Measurements from ENCODE around the gene RAB3IL1.

Gene RAB3IL1

DNA sequence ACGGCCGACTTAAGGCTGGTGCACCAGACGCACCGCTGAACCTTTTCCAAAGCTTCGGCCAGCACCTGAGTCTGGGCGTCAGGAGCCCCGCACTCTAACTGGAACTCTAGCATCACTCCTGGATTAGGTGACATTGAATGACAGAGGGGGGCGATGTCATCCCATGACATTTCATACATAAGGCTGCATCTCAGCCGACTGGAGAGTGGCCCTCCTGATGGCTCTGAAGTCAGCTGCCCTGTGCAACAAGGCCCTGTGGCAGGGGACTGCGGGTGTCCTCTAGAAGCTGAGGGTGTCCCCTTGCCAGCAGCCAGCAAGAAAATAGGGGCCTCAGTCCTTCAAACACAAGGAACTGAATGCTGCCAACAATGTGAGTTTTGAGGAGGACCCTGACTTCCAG is 16.0 kb downstream of the RAB3IL1 start:
- DNase-seq: no peak

DNA sequence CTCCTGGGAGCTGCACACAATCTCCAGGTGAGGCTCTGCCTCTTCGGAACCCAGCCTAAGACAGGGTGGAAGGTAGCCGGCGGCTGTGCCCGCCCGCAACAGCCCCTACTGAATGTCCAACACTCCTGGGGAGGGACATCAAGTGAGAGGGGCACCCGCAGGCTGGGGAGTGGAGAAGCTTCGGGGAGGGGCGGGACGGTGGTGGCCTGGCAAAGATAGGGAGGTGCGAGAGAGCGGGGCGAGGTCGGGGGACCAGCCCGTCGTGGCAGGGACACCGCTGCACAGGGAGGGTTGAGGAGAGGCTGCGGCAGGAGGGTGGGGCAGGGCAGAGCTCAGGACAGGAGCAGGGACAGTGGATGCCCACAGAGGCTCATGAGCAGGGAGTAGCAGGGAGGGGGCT is 17.1 kb downstream of the RAB3IL1 start:
- no peak for DNase-seq

DNA sequence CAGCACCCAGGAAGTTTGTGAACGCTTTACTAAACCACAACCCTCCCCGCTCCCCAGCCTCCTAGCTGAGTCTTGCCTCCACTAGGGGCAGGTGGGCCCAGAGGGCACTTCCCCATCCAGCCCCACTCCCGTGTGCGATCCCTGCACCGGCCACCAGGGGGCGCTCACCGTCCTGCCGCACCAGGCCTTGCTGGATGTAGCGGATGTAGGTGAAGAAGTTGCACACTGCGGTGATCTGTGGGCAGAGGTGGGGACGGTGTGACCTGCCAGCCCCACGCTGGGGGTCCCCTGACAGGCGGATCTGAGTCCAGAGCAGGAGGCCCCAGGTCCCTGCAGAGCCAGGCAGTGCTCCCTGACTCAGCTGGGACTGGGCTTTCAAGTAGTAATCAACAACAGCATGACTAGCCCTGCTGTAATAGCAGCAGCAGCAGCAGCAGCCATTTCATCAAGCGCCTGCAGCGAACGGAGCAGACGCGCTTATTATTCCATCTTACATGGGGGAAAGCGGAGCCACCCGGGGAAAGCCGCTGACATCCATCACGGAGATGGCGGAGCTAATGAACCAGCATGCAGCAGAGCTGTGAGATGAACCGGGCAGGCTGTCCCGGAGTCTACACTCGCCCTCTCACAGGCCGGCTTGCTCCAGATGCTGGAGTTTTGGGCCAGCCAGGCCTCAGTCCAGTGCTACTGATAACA is 18.1 kb downstream of the RAB3IL1 start:
- DNase-seq: no peak

DNA sequence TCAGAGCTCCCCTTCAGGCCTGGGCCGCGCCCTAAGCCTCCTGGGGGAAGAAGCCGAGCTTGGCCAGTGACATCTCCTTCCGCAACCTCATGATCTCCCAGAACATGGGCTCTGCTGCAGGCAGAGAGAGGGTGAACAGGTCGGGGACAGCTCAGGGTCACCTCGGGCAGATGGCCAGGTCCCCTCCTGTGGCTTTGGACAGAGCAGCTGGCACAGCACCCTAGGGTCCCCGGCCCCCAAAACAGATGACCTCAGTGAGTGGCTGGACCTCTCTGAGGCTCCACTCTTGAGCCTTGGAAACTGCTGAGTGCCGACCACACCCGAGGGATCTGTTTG is 19.2 kb downstream of the RAB3IL1 start:
- DNase-seq: no peak

DNA sequence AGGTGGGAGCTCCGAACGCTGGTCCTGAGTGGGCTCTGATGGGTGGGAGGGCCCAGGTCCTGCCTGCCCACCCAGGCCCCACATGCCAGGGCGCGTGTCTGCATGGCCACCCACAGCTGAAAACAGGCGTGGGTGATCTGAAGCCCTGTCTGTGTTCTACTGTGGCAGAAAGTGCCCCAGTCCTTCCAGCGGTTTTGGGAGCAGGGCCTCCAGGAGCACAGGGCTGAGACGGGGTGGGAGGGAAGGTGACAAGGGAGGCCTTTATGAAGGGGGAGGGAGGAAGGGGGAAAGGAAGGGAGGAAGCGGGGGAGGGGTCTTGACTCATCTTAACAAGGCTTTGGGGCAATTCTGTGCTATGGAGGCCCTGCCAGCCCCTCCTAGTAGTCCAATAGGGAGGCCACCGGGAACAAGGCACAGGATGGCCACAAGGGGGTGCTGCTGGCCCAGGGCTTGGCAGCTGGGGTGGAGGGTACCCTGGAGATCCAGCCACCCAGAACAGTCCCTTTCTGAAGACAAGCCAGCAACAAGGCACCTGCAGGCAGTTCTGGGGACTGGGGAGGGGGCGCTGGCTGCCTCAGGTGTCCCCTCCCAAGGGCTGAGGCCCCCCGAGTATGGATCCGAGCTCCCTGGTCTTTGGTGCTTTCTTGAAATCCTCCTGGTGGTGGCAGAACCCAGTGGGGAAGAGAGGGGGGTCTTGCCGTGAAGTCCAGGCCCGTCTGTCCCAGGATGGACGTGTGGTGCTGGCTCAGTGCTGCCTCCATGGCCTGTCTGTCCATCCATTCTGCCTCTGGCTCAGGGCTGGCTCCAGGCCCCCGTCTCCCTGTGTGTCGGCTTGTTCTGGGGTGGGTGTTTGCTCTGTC is 19.7 kb downstream of the RAB3IL1 start:
- DNase-seq: no peak

DNA sequence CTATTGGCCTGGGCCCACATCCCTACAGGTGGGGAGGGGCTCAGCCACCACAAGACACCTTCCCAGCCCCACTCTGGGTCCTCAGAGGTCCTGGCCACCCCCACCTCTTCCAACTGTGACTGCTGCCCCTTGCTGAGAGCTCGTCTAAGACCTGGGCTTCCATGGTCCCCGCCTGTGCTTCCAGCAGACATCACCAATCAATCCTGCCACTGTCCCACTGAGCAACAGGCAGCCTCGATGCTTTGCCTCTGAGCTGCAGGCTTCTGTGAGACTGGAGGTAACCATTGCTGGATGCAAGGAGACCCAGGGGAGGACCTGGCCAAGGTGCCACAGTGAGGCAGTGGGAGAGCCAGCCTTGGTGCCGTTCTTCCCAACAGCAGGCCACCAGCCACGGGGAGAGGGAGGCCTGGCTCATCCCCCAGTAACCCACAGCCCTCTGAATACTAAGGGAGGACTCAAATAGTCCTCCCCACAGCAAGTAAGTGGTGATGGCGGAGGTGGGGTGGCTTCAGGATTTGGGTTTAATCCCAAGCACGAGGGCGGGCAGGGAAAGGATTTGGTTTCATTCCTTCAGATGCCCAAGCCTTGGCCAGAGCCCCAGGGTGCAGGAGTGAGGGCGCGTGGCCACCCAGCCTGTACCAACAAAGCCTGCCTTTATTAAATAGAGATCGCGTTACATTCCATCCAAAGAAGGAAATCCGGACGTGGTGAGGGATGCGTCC is 20.5 kb downstream of the RAB3IL1 start:
- no peak for DNase-seq

DNA sequence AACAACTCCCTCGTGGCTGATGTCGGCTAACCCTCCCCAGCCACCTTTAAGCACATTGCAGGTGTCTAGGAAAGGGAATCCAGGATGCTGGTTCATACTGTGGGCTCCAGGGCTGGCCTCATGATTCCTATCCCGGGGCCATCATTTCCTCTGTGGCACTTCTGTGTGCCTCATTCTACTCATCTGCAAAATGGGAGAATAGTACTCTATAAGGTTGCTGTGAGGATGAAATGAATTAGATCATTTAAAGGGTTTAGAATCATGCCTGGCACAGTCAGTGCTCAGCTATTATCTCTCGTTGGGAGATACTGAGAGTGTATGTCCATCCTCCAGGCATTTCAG is 21.7 kb downstream of the RAB3IL1 start:
- no peak for DNase-seq

DNA sequence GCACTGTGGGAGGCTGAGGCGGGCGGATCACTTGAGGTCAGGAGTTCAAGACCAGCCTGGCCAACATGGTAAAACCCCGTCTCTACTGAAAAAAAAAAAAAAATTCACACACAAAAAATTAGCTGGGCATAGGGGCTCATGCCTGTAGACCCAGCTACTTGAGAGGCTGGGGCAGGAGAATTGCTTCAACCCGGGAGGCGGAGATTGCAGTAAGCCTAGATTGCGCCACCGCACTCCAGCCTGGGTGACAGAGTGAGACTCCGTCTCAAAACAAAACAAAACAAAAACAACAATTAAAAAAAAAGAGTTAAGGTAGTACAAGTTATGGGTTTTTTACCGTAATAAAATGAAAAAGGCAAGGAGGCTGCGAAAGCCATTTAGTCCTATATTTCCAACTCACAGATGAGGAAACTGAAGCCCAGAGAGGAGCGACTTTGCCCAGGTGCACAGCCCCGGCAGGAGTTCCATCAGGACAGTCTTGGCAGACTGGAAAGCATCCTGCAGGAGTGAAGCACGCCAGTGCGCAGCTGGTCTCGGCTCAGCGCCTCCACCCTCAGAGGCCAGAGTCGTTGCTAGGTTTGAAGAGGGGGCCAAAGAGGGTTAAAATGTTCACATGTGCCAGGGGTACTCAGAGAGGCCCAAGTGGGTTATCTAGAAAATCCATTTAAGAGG is 22.2 kb downstream of the RAB3IL1 start:
- no peak for DNase-seq

DNA sequence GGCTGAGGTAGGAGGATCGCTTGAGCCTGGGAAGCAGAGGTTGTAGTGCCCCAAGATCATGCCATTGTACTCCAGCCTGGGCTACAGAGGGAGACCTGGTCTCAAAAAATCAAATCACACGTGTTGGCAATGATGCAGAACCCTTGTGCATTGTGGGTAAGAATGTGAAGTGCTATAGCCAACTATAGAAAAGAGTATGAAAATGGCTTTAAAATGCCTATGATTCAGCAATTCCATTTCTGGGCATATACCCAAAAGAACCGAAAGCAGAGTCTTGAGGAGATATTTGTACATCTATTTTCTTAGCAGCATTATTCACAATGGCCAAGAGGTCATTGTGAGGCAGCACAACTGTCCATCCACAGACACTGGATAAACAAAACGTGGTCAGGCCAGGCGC is 23.4 kb downstream of the RAB3IL1 start:
- DNase-seq: no peak

DNA sequence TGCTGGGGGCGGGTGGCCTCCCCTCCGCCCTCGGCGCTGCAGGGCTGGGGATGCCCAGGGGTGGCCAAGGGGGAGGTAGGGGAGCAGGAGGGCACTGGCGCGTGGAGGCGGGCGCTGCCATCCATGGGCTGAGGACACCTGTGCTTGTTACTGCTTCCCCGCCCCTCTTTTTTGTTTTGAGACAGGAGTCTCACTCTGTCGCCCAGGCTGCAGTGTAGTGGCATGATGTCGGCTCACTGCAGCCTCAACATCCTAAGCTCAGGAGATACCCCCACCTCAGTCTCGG is 25.3 kb downstream of the RAB3IL1 start:
- DNase-seq: no peak

DNA sequence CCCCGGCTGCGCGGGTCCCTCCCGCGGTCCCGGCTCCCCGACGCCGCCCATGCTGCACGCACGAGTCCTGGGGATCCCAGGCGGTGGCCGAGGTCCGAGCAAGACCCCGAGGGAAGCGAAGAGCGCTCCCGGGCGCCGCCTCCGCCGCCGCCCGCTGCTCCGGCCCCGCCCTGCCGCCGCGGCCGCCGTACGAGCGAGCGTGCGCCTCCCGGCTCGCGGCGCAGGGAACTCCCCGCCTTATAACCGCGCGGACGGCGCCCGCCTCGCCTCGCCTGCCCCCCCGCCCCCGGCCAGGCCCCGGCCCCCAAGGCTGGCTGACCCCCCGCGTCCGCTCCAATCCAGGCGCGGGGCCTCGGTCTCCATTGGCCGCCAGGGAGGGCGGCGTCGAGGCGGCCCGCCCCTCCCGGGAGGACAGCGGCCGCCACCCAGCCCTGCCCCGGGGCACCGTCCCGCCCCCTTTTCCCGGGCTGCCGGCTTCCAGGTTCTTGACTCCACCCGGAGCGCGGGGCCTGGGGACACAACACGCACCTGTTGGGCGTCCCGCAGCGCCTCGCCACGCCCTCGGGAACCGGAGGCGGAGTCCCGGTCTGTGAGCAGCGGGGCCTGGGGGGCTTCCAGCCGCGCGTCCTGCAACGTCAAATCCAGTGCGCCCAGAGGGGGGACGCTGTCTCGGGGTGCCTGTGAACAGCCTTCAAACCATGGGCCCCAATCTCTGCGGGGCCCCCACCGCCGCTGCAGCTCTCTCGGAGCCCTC is 25.9 kb downstream of the RAB3IL1 start, which contains the start of gene FADS3:
Gene FADS3, minus strand, starts transcription at position 215 of the 754 bp plus-strand sequence. Its CDS starts 164 bp downstream, at position 51.
- peak; percentile 50 for DNase-seq

DNA sequence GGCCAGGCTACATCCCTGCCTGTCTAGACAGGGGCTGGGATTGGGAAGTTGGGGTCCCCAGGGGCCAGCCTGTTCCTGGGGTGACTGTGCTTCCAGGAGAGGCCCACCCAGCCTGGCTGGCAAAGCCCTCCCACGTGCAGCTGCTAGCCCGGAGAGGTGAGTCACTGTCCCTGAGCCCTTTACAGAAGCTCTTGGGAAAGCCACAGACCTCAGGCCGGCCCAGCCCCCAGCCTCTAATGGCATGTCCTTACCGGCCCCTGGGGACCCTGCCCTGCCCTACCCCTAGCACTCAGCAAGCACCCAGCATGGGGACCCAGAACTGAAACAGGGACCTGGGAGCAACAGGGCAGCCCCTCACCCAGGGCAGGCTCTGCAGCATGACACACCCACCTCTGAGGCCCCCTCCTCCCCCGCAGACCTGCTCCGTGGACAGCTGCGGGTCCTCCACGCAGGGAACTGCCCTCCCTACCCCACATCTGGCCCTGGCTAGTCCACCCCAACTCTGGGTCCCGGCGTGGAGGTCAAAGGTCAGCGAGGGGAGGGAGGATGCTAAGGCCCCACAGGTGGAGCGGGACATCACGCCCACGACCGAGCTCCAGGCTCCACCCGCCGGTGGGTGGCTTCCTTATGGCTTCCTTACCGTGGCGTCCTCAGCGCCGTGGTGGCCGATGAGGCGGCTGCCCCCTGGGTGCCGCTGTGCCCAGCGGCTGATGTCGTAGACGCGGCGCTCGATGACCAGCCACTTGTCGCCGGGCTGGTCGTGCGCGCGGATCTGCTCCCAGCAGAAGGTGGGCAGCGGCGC is 26.6 kb downstream of the RAB3IL1 start:
- DNase-seq: no peak

DNA sequence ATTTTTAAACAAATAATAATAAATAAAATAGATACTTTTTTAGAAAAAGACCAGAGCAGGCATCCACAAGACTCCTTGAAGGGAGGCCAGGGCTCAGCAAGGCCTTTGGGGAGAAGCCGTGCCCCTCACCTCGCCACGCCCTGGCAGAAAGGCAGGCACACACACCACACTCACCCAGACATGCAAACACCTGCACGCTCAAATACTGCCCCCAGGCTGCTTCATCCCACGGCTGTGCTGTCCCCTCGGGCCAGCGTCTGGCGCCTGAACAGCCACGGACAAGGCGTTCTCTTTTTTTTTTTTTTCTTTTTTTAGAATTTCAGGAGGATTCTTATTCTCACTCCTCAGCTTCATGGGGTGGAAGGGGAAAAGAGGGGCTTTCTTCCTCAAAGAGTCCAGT is 27.5 kb downstream of the RAB3IL1 start:
- no peak for DNase-seq

DNA sequence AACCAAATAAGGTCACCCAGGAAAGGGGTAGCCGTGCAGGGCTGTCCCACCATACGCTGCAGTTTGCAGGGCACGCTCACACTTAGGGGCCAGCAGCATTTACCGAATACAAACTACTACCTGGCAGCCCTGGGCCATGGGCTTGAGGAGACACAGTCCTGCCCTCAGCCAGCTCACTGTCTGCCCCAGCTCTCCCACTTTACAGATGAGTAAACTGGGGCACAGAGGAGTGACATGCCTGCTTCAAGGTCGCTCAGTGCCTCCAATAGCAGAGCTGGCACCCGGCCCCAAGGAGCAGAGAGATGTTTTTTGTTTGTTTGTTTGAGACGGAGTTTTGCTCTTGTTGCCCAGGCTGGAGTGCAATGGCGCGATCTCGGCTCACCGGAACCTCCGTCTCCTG is 28.8 kb downstream of the RAB3IL1 start:
- no peak for DNase-seq

DNA sequence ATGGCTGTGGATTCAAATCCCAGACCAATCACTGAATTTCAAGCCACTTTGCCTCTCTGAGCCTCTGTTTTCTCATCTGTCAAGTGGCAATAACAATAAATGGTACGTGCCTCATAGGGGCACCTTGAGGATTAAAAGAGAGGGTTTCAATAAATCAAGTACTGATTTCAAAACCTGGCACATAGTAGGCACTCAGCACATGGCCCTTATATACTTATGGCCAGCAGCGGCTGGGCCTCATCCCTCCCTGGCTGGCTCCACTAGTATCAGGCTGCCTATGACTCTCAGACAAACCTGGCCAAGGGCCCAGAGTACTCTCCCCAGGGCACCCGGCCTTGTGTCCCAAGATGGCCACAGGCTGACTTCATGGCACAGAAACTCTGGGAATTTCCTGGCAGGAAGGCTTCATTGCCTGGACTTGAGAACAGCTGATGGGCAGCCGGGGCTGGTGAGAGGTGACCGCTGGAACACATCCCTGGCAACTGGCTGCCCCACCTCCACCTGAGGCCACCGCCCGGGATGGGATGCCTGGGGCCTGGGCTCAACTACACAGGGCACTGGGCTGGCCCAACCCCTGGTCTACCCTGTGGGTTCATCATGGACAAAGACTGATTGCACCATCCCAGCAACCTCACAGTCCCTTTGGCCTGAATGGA is 29.4 kb downstream of the RAB3IL1 start:
- no peak for DNase-seq

DNA sequence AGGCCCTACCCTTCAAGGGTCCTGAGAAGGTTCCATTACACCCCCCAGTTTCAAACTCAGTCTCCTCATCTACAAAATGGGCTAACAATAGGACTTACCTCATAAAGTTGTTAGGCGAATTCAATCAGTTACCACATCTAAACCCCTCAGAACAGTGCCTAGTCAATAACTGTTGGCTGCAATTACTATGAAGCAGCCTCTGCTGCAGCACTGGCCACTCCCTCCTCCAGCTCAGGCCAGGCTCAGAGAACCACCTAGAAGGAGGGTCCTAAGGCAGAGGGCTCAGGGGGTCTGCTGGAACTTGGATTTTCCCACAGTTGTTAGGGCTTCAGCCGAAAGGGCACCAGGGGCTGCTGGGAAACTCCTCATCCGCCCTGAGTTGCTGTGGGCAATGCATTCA is 30.7 kb downstream of the RAB3IL1 start:
- DNase-seq: no peak

DNA sequence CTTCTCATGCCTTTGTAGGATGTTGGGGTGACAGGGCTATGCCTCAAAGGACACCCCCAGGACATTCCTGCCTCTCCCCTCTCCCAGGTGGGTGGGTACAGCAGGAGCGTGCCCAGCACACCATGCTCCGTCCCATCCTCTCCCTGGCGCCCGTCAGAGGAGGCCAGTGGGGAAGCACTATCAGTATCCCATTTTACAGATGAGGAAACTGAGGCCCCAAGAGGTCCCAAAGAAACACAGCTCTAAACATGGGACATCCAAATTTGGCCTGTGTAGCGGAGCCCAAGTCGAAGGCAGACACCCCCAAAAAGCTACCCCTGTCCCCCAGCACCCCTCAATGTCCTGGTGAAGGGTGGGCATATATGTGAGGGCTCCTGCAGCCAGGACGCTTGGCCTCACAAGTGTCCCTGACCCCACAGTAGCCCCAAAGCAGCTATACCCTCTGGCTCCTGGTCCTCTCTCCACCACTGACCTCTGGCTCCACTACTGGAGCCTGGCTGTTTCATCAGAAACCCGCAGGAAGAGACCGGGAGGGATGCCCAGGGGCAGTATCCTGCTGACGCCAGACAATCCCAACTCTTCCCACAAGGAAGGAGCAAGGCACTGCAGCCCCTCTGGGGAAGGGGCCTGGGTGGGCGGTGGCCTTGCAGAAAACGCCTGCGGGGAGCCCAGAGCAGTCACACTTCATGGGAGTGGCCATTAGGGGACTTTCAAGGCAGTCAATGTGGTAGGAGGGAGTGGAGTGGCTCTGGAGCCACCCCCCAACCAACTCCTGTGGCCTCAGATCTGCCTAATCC is 31.4 kb downstream of the RAB3IL1 start:
- DNase-seq: no peak

DNA sequence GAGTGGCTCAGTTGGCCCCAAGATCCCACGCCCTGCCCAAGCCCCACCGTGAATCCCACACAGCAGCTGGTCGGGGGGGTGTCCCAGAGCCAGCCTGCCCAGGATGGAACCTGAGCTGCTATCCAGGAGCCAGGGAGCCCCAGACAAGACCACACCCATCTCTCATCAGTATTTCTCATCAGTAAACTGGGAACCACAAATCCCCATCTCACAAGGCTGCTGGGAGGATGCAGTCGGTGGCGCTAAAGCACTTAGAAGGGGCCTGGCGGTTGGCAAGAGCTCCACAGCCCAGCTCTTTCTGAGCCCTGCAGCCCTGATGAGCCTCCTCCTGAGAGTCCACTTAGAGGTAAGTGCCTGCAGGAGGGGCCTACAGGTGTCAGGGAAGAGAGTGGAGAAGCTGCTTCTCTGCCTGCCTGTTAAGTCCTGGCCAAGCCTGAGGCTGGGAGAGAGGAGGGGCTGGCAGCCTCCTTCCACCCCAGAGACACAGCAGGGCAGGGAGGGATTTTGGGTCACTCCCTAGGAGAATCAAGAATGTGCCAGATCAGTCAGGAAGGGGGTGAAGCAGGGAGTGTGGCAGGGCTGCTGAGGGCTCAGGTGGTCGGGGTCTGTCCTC is 32.1 kb downstream of the RAB3IL1 start:
- DNase-seq: no peak

DNA sequence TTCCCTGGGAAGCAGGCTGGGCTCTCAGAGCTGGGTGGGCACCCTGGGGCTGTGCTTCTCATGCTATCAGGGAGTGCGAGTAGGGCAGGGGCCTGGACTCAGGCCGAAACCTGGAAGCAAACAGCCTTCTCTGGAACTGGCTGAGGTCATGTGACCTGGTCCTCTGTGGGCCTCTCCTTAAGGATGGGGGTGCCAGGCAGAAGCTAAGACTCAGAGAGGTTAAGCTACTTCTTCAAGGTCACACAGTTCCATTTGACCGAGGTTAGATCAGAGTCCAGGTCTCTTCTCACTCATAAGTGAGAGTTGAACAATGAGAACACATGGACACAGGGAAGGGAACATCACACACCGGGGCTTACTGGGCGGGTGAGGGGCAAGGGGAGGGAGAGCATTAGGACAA is 33.4 kb downstream of the RAB3IL1 start:
- no peak for DNase-seq

DNA sequence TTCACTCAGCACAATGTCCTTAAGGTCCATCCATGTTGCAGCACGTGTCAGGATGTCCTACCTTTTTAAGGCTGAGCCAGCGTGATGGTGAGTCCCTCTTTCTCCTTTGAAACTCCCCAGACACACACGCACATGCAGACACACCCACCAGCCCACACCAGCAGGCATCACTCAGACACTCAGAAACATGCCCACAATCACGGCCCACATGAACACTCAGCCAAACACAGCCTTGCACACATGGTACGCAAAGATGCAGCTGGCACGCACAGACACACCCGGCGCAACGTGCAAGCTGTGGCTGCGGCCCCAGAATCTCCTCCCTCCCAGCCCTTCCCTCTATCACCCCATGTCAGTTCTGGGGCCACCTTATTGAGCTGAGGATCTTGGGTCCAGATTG is 34.0 kb downstream of the RAB3IL1 start:
- no peak for DNase-seq

Data from NCI-H2081 treated with DMSO at 0.1 percent for 48 hours (cell line).